Heart right ventricle (tissue), 16 donors: ENCODE results near the gene PAX5. TPM values are rescaled to one million over a fixed set of nuclear protein-coding genes. Genes with fewer than 3 reads are reported as not detected.

Experiments used
- ATAC-seq, 8 donors: fragments of 200-7000 bp; cut with Tn5 transposase; one replicate each; pipeline ENCODE4 v1.9.1; 2020; ENCODE audit warnings: mild to moderate bottlenecking in 8 of 8, moderate library complexity in 8 of 8, moderate number of reproducible peaks in 1 of 8
- DNase-seq, 2 donors: peaks; one replicate each; pipeline ENCODE4 v3.0.0-alpha.2; 2020
- H3K27ac ChIP-seq, 10 donors: fragments of 200-600 bp; sonication (generic) in 2 of 10; one replicate each; pipeline versions ENCODE4 v1.5.0 to v1.8.0; 2020 to 2022; ENCODE audit warnings: mild to moderate bottlenecking in 3 of 10
- H3K27me3 ChIP-seq, 7 donors: fragments of 200-600 bp; one replicate each; pipeline ENCODE4 v1.8.0; 2021 to 2022; ENCODE audit warnings: mild to moderate bottlenecking in 2 of 7
- H3K36me3 ChIP-seq, 9 donors: fragments of 200-600 bp; sonication (generic) in 1 of 9; one replicate each; pipeline versions ENCODE4 v1.5.0 to v1.8.0; 2020 to 2022; ENCODE audit warnings: mild to moderate bottlenecking in 2 of 9
- H3K4me1 ChIP-seq, 9 donors: fragments of 200-600 bp; sonication (generic) in 1 of 9; one replicate each; pipeline versions ENCODE4 v1.5.0 to v1.8.0; 2020 to 2022; ENCODE audit warnings: mild to moderate bottlenecking in 4 of 9
- H3K4me3 ChIP-seq, 10 donors: fragments of 200-600 bp; sonication (generic) in 2 of 10; one replicate each; pipeline versions ENCODE4 v1.5.0 to v1.8.0; 2020 to 2022; ENCODE audit warnings: mild to moderate bottlenecking in 7 of 10, moderate library complexity in 2 of 10
- H3K9me3 ChIP-seq, 11 donors: fragments of 200-600 bp in 10 of 11; sonication (generic) in 2 of 11; one replicate each; pipeline versions ENCODE4 v1.5.0 to v1.8.0; 2013 to 2022; ENCODE audit warnings: mild to moderate bottlenecking in 2 of 11, control low read depth in 1 of 11, moderate library complexity in 1 of 11
- WGBS, 2 donors: extraction: QIAGEN DNeasy Blood & Tissue Kit; methylation state at CpG; one replicate each; pipeline ENCODE4 v1.1.7; 2013; ENCODE audit warnings: inconsistent platforms in 1 of 2; 5-methylcytosine and 5-hydroxymethylcytosine counted together
- intact Hi-C, 10 donors: fragments of 100-400 bp; cut with DNase I; formaldehyde crosslinking; loops; one replicate each; pipeline versions ENCODE4 v1.11.1 to v1.14.2; 2022
- polyA plus RNA-seq, 2 donors: library from polyadenylated mRNA; stranded (reverse); fragments of 200-250 nt; gene quantifications; one replicate each; pipeline ENCODE4 v1.2.3, GENCODE V29; 2013
- total RNA-seq, 10 donors: library from RNA; stranded (reverse); fragmentation: NEBNext Ultra II Directional in 3 of 10; extraction: Animal tissue kit (Norgen Biotek cat#: 25700) in 3 of 10; gene quantifications; one replicate each; pipeline versions ENCODE4 v1.2.1 to v1.2.4, GENCODE V29; 2021 to 2023
- TF ChIP-seq, protein P1 (sequence below), 9 donors: fragments of 200-600 bp; sonication (generic) in 2 of 9; IDR thresholded peaks; one replicate each; pipeline versions ENCODE4 v1.5.0 to v1.8.0; 2021 to 2022; ENCODE audit warnings: antibody characterized with exemption in 9 of 9, mild to moderate bottlenecking in 5 of 9, moderate library complexity in 1 of 9
- donor health status: Arrhythmogenic right ventricular cardiomyopathy.
- donor health status: ischemic (EF 13 %, LVEDD 7.1; RV severe dilation, severe dysfunction).
- donor health status: healthy with polysubstance abuse.
- donor health status: DM: no; HTN: yes; CAD: no.
- donor health status: DM: no; HTN: no; CAD: no.
- donor health status: ischemic (EF 25% LVEDD 6.9; RV normal size, moderate dysfunction).
- donor health status: ischemic (EF 25% LVEDD 5.7; RV mildly dilated, moderate dysfunction).
- donor health status: healthy.
- donor health status: DM: yes; HTN: yes; CAD: no.
- donor health status: Ischemic cardiomyopathy.
- donor health status: ischemic (EF 35%, LVEDD 5.7; RV mildly dilated, moderate dysfunction).
- donor health status: nonischemic (EF 11% LVEDD 7.7; RV severe dilation, severe dysfunction).
- donor health status: DM: yes; HTN: yes; CAD: no.
- donor health status: PGD.
- donor health status: ischemic (EF 29% LVEDD 5.4; RV normal size, mild dysfunction).
- donor health status: nonischemic (EF 23%, LVEDD 6.1; RV moderate dilation, normal function).

PAX5 gene
- total and polyA plus RNA-seq, 12 donors, result under 0.01 to 0.09 TPM; not detected in 10

DNA sequence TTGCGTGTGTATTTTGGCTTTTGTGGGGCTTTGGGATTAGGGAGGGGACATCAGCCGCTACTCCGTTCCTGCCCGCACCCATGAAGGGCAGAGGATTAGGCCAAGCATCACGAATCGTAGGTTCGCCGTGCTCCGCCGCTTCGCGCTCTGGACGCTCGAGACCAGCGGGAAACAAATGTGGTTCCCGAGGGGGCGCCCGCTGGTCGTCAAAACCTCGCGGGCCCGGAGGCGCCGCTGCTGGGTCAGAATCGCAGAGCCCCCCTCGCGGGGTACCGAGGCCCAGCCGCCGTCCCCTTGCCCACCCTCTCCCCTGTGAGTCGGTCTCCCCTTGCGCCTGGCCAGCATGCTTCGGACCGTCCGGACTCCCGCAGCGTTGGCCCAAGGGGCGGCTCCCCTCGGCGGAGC, 2.3 kb upstream of the PAX5 start:
- ATAC-seq (peak in 4 of 8 donors; percentile 5 to 23 (median 17)), DNase-seq (no peak)
- 2 to 3% methylated on average over 37 to 40 of the region's 40 CpGs for WGBS, 2 donors
- peaks cover 10 to 47% (median 42%) of the 10 kb centered on the region in 9 donors for H3K4me1 ChIP-seq
- TF ChIP-seq, protein P1, sequence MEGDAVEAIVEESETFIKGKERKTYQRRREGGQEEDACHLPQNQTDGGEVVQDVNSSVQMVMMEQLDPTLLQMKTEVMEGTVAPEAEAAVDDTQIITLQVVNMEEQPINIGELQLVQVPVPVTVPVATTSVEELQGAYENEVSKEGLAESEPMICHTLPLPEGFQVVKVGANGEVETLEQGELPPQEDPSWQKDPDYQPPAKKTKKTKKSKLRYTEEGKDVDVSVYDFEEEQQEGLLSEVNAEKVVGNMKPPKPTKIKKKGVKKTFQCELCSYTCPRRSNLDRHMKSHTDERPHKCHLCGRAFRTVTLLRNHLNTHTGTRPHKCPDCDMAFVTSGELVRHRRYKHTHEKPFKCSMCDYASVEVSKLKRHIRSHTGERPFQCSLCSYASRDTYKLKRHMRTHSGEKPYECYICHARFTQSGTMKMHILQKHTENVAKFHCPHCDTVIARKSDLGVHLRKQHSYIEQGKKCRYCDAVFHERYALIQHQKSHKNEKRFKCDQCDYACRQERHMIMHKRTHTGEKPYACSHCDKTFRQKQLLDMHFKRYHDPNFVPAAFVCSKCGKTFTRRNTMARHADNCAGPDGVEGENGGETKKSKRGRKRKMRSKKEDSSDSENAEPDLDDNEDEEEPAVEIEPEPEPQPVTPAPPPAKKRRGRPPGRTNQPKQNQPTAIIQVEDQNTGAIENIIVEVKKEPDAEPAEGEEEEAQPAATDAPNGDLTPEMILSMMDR (IDR thresholded peaks at IDR 0.05), result no peak
- intact Hi-C loops, result no loop called here
- H3K36me3 ChIP-seq, result no peaks in the 10 kb centered on the region
- H3K27ac ChIP-seq, result no peak overlapping the region
- peaks cover 41 to 100% (median 100%) of the 10 kb centered on the region in 7 donors for H3K27me3 ChIP-seq
- H3K4me3 ChIP-seq, result peak overlapping the region; percentile 34 to 64 (median 58)
- no peaks in the 10 kb centered on the region for H3K9me3 ChIP-seq

DNA sequence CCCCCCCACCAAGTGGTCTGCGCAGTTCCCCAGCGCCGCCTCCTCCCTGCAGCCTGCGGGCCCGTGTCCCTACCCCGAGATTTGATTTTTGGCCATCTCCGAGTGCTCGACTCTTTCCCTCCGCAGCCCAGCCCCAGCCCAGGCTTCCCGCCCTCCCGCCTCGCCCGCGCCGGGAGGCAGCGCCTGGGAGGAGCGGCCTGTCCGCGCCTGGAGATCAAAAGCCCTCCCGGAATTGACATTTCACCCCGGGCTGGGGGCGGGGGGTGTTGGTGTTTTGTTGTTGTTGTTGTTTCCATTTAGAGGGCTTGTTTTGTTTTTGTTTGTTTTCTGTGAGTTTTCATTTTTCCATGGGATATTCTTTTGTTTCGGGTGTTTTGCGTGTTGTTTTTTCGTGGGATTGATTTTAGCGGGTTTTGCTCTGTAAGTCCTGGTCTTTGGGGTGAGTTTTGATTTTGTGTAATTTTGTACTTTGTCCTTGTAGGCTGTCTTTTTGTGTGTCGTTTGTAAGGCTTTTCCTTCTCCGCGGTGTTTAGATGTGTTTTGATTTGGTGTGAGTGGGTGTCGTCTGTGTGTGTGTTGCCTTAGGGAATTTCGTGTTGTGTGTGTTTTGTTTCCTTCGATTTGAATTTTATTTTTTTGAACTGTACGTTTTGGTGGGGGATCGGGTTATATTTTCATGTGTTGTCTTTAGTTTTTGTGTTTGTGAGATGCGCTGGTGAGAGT, 1.7 kb upstream of the PAX5 start:
- intact Hi-C loops, result no loop called here
- 3 to 8% methylated on average over 35 of the region's 35 CpGs for WGBS, 2 donors
- DNase-seq (no peak), ATAC-seq (no peak)
- Histone ChIP-seq H3K27me3 (peaks cover 41 to 100% (median 100%) of the 10 kb centered on the region in 7 donors), H3K9me3 (no peaks in the 10 kb centered on the region), H3K27ac (no peak overlapping the region), H3K4me1 (peaks cover 10 to 47% (median 42%) of the 10 kb centered on the region in 9 donors), H3K36me3 (no peaks in the 10 kb centered on the region), H3K4me3 (peak overlapping the region in 6 of 10 donors; percentile 6 to 64 (median 58))
- TF ChIP-seq, protein P1 (IDR thresholded peaks at IDR 0.05), result no peak

DNA sequence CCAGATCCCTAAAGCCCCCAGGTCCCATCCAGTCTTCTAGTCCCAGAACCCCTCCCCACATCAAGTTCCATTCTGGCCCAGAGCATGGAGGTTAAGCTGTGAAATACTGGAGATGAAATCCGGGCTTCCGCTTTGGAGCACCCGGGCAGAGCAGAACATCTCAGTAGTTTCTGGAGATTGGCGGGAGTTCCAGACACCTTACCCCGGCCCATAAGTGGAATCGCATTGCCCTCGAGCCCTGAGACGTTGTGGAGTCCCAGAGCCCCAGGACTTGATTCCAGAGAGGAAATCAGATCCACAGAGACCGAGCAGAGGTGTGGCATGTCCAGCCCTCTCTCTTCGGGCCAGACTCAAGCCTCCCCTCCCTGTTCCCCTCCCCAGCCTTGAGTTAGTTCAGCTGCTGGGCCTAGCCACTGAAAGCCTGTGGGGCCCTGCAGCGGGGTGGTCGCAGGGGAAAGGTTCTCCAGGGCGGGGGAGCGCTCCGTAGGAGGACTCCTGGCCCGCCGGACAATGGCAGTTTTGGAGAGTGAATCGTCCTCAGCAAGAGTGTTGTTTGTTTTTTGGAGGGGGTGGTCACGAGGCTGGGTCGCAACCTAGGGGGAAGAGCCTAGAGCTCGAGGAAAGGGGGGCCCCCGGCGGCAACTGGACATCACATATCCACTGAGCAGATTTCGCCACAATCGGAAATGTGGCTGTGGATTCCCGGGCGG, 1.0 kb upstream of the PAX5 start:
- intact Hi-C loops, result no loop called here
- H3K4me3 ChIP-seq, result peak overlapping the region in 2 of 10 donors; percentile 6 to 41
- peaks cover 47 to 100% (median 100%) of the 10 kb centered on the region in 7 donors for H3K27me3 ChIP-seq
- H3K4me1 ChIP-seq, result peaks cover 10 to 51% (median 44%) of the 10 kb centered on the region in 9 donors
- no peaks in the 10 kb centered on the region for H3K9me3 ChIP-seq
- H3K36me3 ChIP-seq, result no peaks in the 10 kb centered on the region
- WGBS, 2 donors, result 3 to 6% methylated on average over 25 to 27 of the region's 27 CpGs
- no peak for DNase-seq
- TF ChIP-seq, protein P1 (IDR thresholded peaks at IDR 0.05), result no peak
- no peak overlapping the region for H3K27ac ChIP-seq
- no peak for ATAC-seq

DNA sequence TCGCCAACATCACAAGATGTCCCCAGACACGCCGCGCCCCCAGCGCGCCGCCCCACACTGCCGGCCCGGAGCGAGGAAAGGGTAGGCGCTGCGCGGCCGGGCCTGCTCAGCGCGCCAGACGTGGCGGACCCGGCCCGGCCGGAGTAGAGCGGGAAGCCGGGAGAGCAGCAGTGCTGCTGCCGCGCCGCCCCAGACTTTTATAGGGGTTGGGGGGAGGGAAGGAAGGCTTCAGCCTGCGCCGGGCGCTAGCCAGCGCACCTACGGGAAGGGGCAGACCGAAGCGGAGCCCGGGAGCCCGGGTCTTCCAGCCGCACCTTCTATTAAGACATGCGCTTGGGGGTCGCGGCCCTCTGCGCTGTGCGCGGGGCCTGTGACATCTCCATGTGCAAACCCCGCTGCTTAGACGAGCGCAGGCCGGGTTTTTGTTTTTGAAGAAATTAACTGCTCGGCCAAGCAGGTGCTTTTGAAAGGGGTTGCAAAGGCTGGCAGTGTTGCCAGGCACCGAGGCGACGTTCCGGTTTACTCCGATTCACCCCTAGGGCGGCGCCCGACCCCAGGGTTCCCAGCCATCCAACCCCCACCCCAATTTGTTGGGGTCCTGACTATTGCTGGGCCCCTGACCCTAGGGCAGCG, 353 bp upstream of the PAX5 start:
- peaks cover 53 to 100% (median 100%) of the 10 kb centered on the region in 7 donors for H3K27me3 ChIP-seq
- peak in 5 of 8 donors; percentile 5 to 42 (median 24) for ATAC-seq

More for the DNA sequence above, 353 bp upstream of the PAX5 start:
- no peak for DNase-seq
- H3K27ac ChIP-seq, result no peak overlapping the region
- H3K4me1 ChIP-seq, result peaks cover 10 to 57% (median 50%) of the 10 kb centered on the region in 9 donors
- H3K36me3 ChIP-seq, result no peaks in the 10 kb centered on the region
- TF ChIP-seq, protein P1 (IDR thresholded peaks at IDR 0.05), result no peak
- 1 to 3% methylated on average over 56 of the region's 56 CpGs for WGBS, 2 donors
- intact Hi-C loops, result no loop called here
- H3K9me3 ChIP-seq, result no peaks in the 10 kb centered on the region
- H3K4me3 ChIP-seq, result peak overlapping the region in 7 of 10 donors; percentile 5 to 41 (median 25)
